SK-N-DZ (cell line): Measurements from ENCODE around the gene IER3.

ENCODE experiments used
- DNase-seq: peaks from one replicate; pipeline ENCODE4 v3.0.0-alpha.2; 2015; ENCODE audit warnings: low spot score

The IER3 gene

DNA sequence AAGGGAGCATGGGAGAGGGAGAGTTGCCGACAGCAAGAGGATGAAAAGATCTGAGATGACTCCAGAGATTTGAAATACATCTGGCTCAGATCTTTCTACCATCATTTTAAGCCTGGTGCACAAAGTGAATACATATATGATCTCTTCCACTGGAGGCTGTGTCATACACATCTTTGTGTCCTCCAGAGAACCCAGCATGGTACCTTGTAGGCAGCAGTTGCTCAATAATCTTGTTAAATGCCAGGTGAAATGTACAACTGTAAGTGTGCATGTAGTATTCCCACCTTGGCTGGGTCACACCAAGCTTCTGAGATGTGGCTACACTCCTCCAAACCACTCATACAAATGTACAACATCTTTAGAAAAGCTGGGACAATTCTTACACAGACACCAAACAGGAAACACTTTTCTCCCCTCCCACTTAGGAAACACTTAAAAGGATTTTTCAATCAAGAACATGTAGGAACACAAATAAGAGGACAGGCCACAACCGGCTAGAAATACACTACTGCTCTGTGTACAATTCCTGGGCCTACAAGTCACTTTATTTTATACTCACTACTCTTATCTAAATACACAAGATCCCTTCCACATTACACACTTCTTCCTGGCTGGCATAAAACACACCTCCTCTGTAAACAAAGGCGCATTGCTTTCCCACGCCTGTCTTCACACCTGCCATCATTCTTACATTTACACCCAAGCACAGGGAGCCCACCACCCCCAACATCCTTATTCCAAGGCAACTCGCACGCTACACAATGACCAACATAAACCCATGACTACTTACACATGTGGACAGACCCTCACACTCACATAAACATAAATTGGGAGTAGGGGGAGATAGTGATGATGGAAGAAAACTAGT lies 3.8 kb upstream of the IER3 start:
- no peak for DNase-seq

DNA sequence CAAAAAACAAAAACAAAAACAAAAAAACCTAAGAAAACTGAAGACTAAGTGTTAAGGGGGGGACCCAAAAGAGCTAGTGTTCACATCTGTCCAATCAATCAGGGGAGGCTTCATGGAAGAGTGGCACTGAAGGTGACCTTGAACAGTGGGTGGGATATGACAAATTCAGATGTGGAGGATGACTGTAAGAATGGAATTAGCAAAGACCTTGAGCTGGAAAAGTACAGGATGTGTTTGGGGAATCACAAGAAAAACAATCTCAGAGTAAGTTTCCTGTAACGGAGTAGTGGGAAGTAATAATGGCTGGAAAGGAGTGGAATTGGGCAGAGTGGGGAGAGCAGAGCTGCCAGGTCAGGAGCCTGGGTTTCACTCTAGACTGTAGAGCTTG lies 2.9 kb upstream of the IER3 start:
- DNase-seq, result no peak

DNA sequence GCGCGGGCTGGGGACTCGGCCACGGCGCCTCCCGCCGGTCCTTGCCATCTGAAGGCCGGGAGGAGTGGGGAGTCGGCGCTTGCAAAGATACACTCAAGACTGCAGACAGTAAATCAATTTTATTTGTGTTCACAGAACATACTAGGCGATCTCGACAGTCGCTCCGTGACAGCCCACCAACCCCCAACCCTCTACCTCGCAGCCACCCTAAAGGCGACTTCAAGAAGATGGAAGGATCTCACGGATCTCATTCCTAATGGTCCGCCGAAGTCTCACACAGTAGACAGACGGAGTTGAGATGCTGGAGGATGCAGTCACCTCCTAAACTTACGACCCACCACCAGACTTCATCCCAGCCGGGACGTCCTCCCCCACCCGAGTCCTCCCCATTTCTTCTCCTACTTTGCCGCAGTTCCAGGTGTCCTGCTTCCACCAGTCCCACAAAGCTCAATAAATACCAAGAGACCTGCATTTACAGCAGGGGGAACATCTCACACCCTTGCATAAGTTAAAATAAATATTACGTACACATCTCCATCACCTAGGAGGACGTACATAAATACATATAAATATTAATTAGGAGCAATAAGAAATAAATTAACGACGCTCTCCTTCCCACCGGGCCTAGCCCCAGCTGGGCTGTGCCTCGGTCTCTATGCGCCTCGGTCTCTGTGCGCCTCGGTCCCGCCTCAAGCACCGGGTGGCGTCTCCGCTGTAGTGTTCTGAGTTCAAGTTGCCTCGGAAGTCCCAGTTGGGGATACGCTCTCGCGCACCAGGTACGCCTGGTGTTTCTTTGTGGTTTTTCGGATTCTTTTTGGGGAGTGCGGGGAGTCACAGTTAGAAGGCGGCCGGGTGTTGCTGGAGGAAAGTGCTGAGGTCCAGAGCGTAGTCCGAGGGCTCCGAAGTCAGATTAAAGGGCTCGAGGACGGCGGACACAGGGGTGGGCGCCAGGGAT lies 971 bp downstream of the IER3 start:
- DNase-seq, result no peak

DNA sequence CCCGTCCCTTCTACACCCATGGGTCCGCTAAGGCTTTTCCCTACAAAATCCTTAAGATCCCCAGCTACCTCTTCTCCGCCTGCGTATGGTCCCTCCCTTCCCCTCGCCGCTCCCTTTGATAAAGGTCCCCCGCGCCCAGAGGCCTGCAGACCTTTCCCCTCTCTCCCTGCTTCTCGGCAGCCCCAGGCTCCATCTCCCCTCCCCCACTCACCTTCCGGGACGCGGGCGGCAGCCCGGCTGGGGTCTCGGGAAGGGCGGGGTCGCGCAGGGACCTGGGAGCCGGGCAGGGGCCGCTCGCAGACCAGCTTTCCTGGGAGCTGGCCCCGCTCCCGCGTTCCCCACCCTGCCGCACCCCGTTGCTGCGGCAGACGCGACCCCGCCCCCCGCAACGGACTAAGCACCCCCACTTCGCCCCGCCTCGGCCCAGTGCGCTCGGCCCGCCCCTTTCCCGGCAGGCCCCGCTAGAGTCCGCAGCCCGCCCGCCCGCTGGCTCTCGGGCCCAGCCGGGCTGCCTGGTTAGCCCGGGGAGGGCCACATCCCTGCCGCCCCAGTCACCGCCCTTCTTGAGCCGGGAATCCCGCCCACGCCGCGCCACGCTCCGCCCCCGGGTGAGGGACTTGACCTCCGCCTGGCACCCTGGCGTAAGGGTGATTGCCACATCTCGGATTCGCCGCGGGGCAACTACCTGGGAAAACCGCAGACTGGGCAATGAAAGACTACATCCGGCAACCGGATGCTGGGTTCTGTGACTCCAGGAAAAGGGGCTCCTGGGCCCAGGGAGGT lies 1.8 kb downstream of the IER3 start, which contains the start of gene FLOT1:
Gene FLOT1, minus strand, starts transcription at position 372 of the 783 bp plus-strand sequence. CDS start 498 bp downstream, outside the sequence.
- peak; percentile 88 for DNase-seq

DNA sequence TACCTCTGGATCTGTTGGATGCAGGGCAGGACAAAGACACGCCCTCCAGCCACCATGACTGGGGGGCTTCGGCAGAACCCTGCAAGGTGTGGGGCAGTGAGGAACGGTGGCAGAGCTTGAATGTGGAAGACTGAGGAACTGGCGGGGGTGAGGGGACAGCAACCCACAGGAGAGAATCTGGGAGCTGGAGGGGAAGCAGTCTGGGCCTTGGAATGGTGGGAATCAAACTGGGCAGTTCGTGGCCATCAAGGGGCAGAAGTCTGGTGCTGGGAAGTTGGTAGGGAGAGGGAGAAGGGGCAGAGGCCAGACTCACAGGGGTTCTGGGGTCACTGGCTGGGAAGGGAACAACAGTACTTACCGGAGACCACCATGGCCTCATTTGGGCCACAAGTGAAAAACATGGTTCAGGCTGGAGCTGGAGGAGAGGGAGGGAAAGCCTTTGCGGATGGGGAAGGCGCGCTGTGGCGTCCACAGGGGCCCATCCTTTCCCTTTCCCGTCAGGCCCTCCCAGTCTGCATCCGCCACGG lies 2.5 kb downstream of the IER3 start:
- DNase-seq, result no peak

DNA sequence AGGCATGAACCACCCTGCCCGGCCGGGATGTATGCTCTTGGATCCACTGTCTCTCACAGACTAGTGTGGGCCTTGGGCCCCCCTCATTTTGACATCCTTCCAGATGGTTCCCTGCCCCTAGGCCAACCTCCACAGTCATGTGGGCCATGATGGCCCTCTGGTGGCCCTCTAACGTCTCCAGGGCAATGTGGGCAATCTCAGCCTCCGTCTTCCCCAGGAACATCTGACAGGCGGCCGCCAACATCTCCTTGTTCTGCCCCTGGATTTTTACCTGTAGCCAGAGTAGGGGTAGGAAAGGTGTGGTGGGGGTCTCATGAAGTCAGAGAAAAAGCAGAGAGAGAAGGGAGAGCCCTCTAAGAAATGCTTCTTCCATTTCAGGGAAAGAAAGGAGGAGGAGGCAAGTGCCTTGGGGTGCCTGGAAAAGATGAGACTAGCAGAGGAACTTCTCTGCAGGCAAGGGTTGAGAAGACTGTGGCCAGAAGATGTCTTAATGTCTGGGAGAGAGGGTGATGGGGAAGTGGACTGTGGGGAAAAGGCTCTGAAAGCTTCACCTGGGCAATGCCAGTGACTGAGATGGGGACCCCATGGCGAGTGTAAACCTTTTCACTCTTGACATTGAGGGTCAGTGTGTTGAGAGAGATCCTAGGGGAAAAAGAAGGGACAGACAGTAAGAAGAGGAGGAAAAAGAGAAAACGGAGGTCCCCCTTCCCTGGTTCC lies 3.1 kb downstream of the IER3 start:
- DNase-seq, result no peak

DNA sequence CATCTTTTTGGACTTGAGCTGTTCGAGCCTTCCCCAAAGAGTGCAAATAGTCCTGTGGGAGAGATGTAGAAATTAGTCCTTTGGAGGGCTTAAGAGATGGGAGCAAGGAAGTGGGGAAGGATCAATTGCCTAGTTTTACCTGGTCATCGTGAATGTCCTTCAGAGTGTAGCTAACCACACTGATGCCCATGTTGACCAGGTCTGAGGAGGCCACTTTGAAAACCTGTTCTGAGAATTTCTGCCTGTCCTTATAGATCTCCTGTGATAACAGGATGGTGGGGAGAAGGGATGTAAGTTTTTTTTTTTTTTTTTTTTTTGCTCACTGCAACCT lies 3.8 kb downstream of the IER3 start:
- DNase-seq, result no peak

DNA sequence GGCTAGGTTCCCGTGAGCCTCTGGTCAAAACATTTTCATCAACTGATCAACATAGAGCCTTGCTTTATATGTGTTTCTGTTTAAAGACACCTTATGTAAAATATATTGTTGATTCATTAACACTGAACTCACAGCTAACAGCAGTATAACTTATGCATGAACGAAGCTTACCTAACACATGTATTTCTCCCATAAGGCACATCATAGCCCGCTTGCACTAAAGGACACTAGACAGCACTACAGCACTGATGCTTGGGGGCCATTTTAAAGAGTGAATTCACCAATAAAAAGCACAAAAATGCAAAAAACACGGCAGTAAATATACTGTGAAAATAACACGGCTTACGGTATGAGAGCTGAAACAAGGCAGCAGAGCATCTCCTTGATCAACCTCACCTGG lies 5.8 kb downstream of the IER3 start:
- DNase-seq, result no peak

DNA sequence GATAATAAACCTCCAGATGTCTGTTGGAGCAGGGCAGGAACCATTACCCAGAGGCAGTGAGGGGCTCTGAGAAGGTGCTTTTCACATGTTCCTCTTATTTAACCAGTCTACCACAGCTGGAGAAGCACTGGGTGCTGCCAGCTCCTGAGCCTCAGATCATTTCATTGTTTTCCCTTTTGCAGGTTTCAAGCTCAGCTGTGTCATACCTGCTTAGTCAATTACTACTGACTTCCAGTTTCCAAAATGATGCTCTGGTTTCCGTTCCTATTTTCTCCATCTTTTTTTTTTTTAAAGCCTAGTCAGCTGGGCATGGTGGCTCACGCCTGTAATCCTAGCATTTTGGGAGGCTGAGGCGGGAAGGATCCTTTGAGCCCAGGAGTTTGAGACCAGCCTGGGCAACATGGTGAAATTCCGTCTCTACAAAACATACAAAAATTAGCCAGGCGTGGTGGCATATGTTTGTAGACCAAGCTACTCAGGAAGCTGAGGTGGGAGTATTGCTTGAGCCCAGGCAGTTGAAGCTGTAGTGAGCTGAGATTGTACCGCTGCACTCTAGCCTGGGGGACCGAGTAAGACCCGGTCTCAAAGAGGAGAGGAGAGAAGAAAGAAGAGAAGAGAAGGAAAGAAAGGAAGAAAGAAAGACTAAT lies 8.6 kb downstream of the IER3 start:
- no peak for DNase-seq

DNA sequence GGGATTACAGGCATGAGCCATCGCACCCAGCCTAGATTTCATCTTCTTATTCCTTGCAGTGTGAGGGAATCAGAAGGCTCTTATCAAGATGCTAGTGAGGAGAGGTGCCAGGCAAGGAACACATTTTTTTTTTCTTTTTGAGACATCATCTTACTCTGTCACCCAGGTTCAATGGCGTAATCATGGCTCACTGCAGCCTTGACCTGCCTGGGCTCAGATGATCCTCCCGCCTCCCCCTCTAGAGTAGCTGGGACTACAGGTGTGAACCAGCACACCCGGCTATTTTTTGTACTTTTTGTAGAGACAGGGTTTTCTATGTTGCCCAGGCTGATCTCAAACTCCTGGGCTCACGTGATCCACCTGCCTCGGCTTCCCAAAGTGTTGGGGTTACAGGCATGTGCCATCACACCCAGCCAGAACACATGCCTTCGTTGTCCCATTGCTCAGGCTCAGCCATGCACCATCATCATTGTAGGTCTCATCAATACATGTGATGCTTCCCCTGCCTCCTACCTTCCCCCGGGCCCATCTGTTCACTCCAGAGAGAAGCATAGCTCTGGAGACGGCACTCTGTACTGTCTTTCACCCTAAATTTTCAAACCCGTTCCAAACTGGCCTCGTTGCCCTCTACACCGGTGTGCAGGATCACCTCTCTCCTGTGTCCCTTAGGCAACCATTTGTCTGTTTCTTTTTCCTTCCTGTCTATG lies 12.0 kb downstream of the IER3 start:
- no peak for DNase-seq

DNA sequence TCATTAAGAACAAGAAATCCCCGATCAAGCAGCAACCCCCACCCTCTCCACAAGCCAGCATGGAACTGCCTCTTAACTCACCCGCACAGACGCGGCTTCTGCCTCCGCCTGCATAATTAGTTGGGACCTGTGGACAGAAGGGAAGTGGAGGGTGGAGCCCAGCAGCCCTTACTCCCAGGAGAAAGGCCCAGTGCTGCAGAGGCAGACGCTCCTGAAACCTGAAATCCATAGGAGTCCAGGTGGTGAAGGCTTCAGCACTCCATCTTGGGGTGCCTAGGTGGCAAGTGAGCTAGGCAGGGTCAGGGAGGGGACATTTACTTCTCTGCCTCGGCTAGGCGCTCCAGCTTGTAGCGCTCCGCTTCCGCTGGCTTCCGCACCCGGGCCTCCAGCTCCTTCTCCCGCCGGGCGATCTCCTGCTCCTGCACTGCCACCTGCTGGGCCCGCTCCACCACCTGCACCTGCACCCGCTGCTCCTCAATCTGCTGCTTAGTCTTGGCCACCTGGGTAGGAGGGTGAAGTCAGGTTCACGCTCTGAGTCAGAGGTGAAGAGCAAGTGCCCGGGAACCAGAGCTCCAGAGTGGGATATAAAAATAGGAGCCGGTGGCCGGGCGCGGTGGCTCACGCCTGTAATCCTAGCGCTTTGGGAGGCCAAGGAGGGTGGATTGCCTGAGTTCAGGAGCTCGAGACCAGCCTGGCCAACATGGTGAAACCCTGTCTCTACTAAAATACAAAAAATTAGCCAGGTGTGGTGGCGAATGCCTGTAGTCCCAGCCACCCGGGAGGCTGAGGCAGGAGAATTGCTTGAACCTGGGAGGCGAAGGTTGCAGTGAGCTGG lies 13.5 kb downstream of the IER3 start:
- peak; percentile 77 for DNase-seq

DNA sequence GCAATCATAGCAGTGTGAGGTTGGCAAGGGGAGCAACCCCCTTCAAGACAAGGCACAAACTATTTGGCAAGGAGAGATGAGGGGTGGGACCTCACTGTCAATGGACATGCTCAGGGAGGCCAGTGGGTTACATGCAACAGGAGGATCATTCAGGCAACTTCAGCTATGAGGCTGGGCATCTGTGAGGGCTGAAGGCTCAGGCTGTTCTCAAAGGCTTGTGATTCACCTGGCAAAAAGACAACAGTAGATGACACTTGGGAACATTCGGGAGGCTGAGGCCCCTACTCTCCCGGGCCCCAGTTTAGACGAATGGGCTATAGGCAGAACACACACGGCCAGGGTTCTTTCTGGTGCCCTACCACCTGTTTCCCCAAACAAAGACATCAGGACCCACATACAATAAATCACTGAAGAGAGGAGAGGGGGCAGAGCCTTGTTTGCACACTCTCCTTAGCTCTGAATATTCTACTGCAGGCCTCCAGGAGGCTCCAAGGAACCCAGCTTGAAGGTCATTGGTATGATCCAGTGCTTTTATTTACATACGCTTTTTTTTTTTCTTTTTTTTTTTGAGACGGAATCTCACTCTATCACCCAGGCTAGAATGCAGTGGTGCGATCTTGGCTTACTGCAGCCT lies 16.3 kb downstream of the IER3 start:
- DNase-seq, result no peak

DNA sequence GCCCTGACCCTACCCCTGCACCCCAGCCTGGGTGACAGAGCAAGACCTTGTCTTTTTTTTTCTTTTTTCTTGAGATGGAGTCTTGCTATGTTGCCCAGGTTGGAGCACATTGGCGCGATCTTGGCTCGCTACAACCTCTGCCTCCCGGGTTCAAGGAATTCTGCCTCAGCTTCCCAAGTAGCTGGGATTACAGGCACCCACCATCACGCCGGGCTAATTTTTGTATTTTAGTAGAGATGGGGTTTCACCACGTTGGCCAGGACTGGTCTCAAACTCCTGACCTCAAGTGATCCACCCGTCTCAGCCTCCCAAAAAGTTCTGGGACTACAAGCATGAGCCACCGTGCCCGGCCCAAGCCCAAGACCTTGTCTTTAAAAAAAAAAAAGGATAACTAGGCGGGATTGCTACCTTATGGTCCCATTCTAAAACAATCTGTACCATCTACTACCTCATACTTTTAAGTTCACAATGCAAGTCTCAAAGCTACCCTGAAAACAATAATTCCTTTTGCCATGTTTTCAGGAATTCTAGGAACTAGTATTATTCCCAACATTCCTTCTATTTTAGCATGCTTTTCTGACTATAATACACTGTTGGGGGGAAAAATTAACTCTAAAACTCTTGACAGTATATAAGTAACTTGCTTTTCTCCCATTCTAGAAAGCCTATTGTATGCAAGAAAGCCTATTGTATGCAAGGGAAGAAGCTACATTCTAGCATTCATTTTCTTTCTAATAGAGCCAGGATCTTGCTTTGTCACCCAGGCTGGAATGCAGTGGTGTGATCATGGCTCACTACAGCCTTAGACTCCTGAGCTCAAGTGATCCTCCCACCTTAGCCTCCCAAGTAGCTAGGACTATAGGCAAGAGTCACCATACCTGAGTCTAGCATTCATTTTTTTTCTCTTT lies 17.6 kb downstream of the IER3 start:
- DNase-seq, result no peak

DNA sequence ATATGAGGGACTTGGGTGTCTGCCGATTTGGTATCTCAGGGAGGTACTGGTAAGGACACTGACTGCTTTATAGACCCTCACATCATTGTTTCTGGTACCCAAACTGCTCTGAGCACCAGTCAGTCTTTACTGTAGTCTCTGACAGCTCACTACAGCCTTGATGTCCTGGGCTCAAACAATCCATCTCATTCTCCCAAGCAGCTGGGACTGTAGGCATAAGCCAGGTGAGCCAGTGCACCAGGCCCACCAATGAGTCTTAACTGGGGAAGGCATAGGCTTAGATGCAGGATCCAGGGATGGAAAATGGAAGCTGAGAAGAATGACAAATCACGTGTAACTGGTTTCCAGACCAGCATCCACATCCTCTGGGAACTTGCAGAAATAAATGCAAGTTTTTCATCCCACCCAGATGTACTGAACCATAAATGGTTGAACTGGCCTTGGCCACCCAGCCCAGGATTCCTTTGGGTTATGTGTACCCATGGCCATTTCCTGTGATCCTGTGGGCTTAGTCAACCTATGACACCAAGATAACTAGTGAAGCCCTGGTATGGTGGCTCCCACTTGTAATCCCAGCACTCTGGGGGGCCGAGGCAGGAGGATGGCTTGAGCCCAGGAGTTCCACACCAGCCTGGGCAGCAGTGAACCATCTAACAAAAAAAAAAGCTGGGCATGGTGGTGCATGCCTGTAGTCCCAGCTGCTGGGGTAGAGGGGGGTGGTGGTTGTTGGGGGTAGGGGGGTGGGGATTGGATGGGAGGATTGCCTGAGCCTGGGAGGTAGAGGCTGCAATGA lies 18.4 kb downstream of the IER3 start:
- peak; percentile 57 for DNase-seq

DNA sequence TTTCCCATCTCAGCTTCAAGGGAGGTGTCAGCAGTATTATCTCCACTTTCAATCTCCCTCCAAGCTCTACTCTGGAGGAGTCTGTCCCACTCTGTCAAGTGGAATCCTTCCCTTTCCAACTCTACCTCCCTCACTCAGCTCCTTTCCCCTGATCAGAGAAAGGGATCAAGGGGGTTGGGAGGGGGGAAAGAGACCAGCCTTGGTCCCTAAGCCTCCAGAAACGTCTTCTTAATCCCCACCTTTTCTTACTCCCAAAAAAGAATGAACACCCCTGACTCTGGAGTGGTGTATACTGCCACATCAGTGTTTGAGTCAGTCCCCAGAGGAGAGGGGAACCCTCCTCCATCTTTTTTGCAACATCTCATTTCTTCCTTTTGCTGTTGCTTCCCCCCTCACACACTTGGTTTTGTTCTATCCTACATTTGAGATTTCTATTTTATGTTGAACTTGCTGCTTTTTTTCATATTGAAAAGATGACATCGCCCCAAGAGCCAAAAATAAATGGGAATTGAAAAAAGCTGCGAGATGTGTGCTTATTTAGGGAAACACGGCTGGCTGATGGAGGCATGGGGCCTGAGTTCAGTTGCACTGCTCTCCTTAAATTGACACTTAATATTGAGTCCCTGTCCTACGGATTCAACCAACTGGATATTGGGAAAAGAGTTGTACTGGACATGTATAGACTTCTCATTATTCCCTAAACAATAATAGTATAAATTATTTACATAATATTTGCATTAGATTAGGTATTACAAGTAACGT lies 19.3 kb downstream of the IER3 start:
- DNase-seq, result peak; percentile 34
